Measurements from ENCODE around the gene GABRA4.
A peak's percentile ranks its signal among the peaks of the same experiment; 100 is the strongest.

The GABRA4 gene

DNA sequence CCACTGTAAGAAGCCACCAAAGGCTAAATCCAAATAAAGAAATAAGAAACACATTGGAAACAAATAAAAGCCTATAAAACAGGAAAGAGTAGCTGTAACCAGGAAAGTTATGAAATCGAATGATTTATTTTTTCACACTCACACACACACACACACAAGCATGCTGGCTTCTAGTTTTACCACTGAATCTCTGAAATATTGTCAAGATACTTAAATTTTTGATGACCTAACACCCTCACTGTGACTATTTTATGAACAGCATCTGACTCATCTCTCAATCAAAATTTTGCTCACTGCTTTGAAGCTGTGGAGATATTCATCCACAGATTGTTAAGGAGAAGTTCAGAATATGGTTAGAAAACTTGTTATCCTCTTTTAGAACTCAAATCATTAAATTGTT is 24.1 kb upstream of the GABRA4 start:
- H3K4me3 ChIP-seq (ENCODE audit: low read depth, low read length), result no peak overlapping the region
- TF ChIP-seq, protein P1, sequence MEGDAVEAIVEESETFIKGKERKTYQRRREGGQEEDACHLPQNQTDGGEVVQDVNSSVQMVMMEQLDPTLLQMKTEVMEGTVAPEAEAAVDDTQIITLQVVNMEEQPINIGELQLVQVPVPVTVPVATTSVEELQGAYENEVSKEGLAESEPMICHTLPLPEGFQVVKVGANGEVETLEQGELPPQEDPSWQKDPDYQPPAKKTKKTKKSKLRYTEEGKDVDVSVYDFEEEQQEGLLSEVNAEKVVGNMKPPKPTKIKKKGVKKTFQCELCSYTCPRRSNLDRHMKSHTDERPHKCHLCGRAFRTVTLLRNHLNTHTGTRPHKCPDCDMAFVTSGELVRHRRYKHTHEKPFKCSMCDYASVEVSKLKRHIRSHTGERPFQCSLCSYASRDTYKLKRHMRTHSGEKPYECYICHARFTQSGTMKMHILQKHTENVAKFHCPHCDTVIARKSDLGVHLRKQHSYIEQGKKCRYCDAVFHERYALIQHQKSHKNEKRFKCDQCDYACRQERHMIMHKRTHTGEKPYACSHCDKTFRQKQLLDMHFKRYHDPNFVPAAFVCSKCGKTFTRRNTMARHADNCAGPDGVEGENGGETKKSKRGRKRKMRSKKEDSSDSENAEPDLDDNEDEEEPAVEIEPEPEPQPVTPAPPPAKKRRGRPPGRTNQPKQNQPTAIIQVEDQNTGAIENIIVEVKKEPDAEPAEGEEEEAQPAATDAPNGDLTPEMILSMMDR (IDR thresholded peaks at IDR 0.05; ENCODE audit: low read depth, low read length), result no peak

DNA sequence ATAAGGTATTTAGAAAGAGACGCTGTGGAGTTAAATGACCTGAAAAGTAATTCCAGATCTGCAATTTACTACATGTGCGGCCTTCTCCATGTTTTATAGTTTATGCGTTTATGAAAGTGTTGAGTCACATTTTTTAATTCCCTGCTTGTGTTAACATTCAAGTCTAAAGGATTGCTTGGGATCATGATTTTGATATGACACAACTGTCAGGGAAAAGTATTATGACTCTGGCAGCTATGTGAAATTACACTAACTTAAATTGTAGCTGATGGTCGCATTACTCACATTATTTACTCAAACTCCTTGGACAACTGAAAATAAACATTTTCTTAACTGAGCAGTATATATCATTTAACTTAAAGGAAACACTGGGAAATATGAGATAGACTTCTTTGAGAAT is 23.7 kb upstream of the GABRA4 start:
- no peak overlapping the region for H3K4me3 ChIP-seq (ENCODE audit: low read depth, low read length)
- TF ChIP-seq, protein P1 (IDR thresholded peaks at IDR 0.05; ENCODE audit: low read depth, low read length), result no peak

DNA sequence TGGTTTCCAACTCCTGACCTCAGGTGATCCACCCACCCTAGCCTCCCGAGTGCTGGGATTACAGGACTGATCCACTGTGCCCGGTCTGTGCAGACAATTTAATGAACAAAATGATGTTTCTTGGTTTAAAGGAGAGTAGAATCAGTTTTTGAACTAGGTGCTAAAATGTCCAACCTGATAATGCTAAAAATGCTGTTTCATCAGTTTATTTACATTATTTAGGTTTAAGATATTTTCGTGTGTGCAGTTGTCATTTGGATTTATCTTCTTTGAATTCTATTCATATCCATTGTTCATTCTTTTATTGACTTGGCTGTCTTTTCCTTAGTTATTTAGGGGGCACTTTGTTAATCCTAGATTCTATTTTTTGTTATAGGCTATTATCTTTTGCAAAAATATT is 20.0 kb upstream of the GABRA4 start:
- TF ChIP-seq, protein P1 (IDR thresholded peaks at IDR 0.05; ENCODE audit: low read depth, low read length), result no peak

DNA sequence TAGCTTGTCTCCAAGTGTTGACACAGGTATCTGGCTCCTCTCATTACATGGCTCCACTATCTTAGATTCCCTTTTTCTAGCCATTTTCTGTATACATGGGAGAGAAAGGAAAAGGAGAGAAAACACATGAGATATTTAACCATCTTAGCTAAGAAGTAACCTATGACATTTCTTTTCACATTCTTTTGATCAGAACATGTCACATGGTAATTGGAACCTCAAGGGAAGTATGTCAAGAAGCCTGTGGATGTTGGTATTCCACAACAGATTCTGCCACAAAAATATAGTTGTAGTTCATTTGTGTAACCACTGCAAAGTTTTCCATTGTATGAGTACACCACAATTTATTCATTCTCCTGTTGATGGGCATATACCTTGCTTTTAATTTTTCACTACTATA is 19.3 kb upstream of the GABRA4 start:
- no peak overlapping the region for H3K4me3 ChIP-seq (ENCODE audit: low read depth, low read length)
- TF ChIP-seq, protein P1 (IDR thresholded peaks at IDR 0.05; ENCODE audit: low read depth, low read length), result no peak

More for the DNA sequence above, 20.0 kb upstream of the GABRA4 start:
- no peak overlapping the region for H3K4me3 ChIP-seq (ENCODE audit: low read depth, low read length)

DNA sequence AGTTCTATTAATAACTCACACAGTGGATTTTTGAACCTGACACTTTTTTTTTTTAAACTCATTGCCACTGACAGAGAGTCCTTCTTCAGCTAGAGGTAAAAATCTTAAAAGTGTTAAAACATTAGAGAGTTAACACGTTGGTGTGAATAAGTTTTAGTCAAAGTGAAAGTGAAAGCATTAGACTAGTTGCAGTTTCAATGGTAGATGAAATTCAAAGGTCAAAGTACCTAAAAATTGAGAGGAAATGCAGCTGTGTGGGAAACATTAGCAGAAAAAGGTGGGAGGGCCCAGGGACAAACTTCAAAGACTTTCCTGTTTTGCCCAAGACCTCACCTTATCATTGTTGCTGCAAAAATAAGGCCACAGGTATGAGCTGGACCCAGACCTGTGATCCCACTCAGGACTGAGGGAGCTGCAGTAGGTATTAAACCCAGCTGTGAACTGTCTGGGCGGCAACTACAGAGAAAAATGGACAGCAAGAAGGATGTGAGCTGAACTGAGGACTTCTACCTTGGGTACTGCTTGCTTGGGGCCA is 17.6 kb upstream of the GABRA4 start:
- TF ChIP-seq, protein P1 (IDR thresholded peaks at IDR 0.05; ENCODE audit: low read depth, low read length), result no peak
- no peak overlapping the region for H3K4me3 ChIP-seq (ENCODE audit: low read depth, low read length)

DNA sequence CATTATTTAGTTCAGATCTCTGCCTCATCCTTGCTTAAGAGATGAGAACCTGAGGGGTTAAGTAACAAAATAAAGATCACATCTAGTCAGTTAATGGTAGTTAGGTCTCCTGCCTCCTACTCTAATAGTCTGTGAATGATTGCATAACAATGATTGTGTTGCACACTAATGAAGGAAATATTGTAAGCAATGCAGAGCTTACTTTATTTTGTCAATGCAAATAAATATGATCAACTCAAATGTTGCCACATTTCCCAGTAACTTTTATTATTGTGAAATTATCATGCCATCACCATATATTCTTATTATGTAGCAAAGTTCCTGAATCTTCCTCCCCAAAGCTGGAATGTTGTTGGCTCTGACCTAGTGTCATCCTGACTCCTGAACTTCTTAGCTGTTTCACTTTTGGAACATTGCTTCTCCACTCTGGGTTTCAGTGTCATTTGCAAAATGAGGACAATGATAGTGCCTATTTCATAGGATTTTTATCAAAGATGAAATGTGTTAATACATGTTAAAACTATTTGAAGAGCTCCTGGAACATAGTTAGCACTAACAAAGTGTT is 17.0 kb upstream of the GABRA4 start:
- no peak overlapping the region for H3K4me3 ChIP-seq (ENCODE audit: low read depth, low read length)
- TF ChIP-seq, protein P1 (IDR thresholded peaks at IDR 0.05; ENCODE audit: low read depth, low read length), result no peak

DNA sequence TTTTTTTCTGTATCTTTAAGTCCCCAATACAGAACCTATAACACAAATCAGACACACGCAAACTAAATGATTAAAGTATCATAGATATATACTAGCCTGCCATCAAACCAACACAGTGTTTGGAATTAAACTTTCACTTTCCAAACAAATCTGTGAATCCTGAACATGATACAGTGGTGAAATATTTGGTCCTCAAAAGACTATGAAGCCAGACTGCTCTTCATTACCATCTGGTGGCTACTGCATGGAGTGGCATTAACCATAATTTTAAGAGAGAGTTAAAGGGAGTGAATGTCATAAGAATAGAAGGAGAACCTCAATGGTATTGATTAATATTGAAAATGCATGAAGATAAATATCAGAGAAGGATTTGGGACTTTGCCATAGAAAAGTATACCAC is 9.2 kb upstream of the GABRA4 start:
- H3K4me3 ChIP-seq (ENCODE audit: low read depth, low read length), result no peak overlapping the region
- TF ChIP-seq, protein P1 (IDR thresholded peaks at IDR 0.05; ENCODE audit: low read depth, low read length), result peak; percentile 42; the same call in 1 of the 2 replicates

Data from WI38 (cell line).